H1 (cell line): ENCODE measurements around the gene HIVEP3. TPM values are rescaled to one million over a fixed set of nuclear protein-coding genes. Genes with fewer than 3 reads are reported as not detected.

ENCODE experiments used
- BACH1 ChIP-seq: IDR thresholded peaks from 2 replicates; pipeline ENCODE4 v1.6.1; 2012; ENCODE audit warnings: low read length, improper control_type of control experiment
- CTBP2 ChIP-seq: IDR thresholded peaks from 2 replicates; pipeline ENCODE4 v1.7.0; 2011; ENCODE audit warnings: borderline replicate concordance, mild to moderate bottlenecking, moderate library complexity, mixed read lengths, low read length; ENCODE audit not compliant: insufficient read depth, insufficient read length
- EP300 ChIP-seq, 2 experiments: IDR thresholded peaks; 1 replicate in 1 of 2; 2 replicates in 1 of 2; pipeline ENCODE4 v1.6.1; 2011 to 2012; ENCODE audit warnings: low read depth in 2 of 2, low read length in 2 of 2, mild to moderate bottlenecking in 2 of 2, borderline replicate concordance in 1 of 2, inconsistent platforms in 1 of 2, moderate library complexity in 1 of 2
- GTF2F1 ChIP-seq: IDR thresholded peaks from 2 replicates; pipeline ENCODE4 v1.6.1; 2012; ENCODE audit warnings: low read depth, low read length, improper control_type of control experiment, borderline replicate concordance
- NRF1 ChIP-seq: IDR thresholded peaks from 2 replicates; pipeline ENCODE4 v1.6.1; 2011; ENCODE audit warnings: mild to moderate bottlenecking, low read depth, low read length, improper control_type of control experiment
- SAP30 ChIP-seq: fragments of 300-600 bp; sonication (generic); IDR thresholded peaks from 2 replicates; pipeline ENCODE4 v1.7.1; 2012; ENCODE audit warnings: low read length, moderate library complexity, mild to moderate bottlenecking, inconsistent platforms; ENCODE audit not compliant: insufficient read depth, insufficient replicate concordance
- SP1 ChIP-seq: IDR thresholded peaks from 2 replicates; pipeline ENCODE4 v1.6.1; 2011; ENCODE audit warnings: low read depth, low read length
- SUZ12 ChIP-seq: fragments of 200-600 bp; sonication (generic); IDR thresholded peaks from 2 replicates; pipeline ENCODE4 v1.6.1; 2012; ENCODE audit warnings: mild to moderate bottlenecking, inconsistent platforms, low read length, moderate library complexity, mixed read lengths
- TAF1 ChIP-seq: IDR thresholded peaks from 2 replicates; pipeline ENCODE4 v1.6.1; 2011; ENCODE audit warnings: mild to moderate bottlenecking, low read depth, low read length
- TBP ChIP-seq: IDR thresholded peaks from 2 replicates; pipeline ENCODE4 v1.6.1; 2011; ENCODE audit warnings: low read depth, low read length, improper control_type of control experiment
- TCF12 ChIP-seq: IDR thresholded peaks from 2 replicates; pipeline ENCODE4 v1.6.1; 2011; ENCODE audit warnings: low read depth, mild to moderate bottlenecking, low read length
- YY1 ChIP-seq: IDR thresholded peaks from 2 replicates; pipeline ENCODE4 v1.6.1; 2011; ENCODE audit warnings: low read depth, mild to moderate bottlenecking, low read length
- polyA plus RNA-seq, 7 experiments: library from polyadenylated mRNA; depleted of rRNA in 3 of 7; stranded (reverse) in 5 of 7; unstranded in 2 of 7; fragments of >200 nt in 5 of 7; fragments of 200-250 nt in 2 of 7; gene quantifications; 1 replicate in 5 of 7; 2 replicates in 1 of 7; 4 replicates in 1 of 7; pipeline versions ENCODE4 v1.2.1 to v1.2.3, GENCODE V29; 2011 to 2013; ENCODE audit warnings: missing spikeins in 2 of 7, mixed read lengths in 2 of 7
- total RNA-seq: library from RNA; stranded (reverse); fragmentation: NEBNext Ultra II Directional; extraction: Animal tissue kit (Norgen Biotek cat#: 25700); gene quantifications from 2 replicates; pipeline ENCODE4 v1.2.1, GENCODE V29; 2021
- TF ChIP-seq, protein P1 (sequence below): fragments of 300-600 bp; sonication (generic); IDR thresholded peaks from 2 replicates; pipeline ENCODE4 v1.7.1; 2012; ENCODE audit warnings: low read length, moderate library complexity, mild to moderate bottlenecking, inconsistent platforms; ENCODE audit not compliant: insufficient replicate concordance

Gene HIVEP3
- total and polyA plus RNA-seq, 2 of the 8 experiments (the other 6 are each of a cell fraction or from before 2014, with no cell fraction given), result 0.24 to 0.69 TPM

GRCh38 chr1:41580021-41580420 lies 338.7 kb downstream of the HIVEP3 start (continued):
- TF ChIP-seq, protein P1, sequence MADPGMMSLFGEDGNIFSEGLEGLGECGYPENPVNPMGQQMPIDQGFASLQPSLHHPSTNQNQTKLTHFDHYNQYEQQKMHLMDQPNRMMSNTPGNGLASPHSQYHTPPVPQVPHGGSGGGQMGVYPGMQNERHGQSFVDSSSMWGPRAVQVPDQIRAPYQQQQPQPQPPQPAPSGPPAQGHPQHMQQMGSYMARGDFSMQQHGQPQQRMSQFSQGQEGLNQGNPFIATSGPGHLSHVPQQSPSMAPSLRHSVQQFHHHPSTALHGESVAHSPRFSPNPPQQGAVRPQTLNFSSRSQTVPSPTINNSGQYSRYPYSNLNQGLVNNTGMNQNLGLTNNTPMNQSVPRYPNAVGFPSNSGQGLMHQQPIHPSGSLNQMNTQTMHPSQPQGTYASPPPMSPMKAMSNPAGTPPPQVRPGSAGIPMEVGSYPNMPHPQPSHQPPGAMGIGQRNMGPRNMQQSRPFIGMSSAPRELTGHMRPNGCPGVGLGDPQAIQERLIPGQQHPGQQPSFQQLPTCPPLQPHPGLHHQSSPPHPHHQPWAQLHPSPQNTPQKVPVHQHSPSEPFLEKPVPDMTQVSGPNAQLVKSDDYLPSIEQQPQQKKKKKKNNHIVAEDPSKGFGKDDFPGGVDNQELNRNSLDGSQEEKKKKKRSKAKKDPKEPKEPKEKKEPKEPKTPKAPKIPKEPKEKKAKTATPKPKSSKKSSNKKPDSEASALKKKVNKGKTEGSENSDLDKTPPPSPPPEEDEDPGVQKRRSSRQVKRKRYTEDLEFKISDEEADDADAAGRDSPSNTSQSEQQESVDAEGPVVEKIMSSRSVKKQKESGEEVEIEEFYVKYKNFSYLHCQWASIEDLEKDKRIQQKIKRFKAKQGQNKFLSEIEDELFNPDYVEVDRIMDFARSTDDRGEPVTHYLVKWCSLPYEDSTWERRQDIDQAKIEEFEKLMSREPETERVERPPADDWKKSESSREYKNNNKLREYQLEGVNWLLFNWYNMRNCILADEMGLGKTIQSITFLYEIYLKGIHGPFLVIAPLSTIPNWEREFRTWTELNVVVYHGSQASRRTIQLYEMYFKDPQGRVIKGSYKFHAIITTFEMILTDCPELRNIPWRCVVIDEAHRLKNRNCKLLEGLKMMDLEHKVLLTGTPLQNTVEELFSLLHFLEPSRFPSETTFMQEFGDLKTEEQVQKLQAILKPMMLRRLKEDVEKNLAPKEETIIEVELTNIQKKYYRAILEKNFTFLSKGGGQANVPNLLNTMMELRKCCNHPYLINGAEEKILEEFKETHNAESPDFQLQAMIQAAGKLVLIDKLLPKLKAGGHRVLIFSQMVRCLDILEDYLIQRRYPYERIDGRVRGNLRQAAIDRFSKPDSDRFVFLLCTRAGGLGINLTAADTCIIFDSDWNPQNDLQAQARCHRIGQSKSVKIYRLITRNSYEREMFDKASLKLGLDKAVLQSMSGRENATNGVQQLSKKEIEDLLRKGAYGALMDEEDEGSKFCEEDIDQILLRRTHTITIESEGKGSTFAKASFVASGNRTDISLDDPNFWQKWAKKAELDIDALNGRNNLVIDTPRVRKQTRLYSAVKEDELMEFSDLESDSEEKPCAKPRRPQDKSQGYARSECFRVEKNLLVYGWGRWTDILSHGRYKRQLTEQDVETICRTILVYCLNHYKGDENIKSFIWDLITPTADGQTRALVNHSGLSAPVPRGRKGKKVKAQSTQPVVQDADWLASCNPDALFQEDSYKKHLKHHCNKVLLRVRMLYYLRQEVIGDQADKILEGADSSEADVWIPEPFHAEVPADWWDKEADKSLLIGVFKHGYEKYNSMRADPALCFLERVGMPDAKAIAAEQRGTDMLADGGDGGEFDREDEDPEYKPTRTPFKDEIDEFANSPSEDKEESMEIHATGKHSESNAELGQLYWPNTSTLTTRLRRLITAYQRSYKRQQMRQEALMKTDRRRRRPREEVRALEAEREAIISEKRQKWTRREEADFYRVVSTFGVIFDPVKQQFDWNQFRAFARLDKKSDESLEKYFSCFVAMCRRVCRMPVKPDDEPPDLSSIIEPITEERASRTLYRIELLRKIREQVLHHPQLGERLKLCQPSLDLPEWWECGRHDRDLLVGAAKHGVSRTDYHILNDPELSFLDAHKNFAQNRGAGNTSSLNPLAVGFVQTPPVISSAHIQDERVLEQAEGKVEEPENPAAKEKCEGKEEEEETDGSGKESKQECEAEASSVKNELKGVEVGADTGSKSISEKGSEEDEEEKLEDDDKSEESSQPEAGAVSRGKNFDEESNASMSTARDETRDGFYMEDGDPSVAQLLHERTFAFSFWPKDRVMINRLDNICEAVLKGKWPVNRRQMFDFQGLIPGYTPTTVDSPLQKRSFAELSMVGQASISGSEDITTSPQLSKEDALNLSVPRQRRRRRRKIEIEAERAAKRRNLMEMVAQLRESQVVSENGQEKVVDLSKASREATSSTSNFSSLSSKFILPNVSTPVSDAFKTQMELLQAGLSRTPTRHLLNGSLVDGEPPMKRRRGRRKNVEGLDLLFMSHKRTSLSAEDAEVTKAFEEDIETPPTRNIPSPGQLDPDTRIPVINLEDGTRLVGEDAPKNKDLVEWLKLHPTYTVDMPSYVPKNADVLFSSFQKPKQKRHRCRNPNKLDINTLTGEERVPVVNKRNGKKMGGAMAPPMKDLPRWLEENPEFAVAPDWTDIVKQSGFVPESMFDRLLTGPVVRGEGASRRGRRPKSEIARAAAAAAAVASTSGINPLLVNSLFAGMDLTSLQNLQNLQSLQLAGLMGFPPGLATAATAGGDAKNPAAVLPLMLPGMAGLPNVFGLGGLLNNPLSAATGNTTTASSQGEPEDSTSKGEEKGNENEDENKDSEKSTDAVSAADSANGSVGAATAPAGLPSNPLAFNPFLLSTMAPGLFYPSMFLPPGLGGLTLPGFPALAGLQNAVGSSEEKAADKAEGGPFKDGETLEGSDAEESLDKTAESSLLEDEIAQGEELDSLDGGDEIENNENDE, result no peak
- TF ChIP-seq SUZ12 (no peak), TBP (no peak), SP1 (no peak), SAP30 (no peak), GTF2F1 (no peak), BACH1 (no peak), CTBP2 (no peak), YY1 (no peak), EP300 (IDR thresholded peaks at IDR 0.05; ENCODE audit: borderline replicate concordance in 1 of 2, low read depth in 2 of 2, low read length in 2 of 2) (no peak), TCF12 (no peak), NRF1 (no peak), TAF1 (no peak)
